Gastrocnemius medialis (tissue), 4 donors: ENCODE measurements around the gene ASS1.

Source experiments
- CTCF ChIP-seq, 5 experiments: fragments of 450-650 bp in 3 of 5; fragments of 200-600 bp in 2 of 5; sonication (generic) in 2 of 5; IDR thresholded peaks in 4 of 5; conservative IDR thresholded peaks in 1 of 5; 1 replicate in 4 of 5; 2 replicates in 1 of 5; pipeline ENCODE4 v1.5.1; 2016 to 2019; ENCODE audit warnings: antibody characterized with exemption in 5 of 5, mild to moderate bottlenecking in 3 of 5, moderate library complexity in 3 of 5
- POLR2A ChIP-seq, 2 donors: fragments of 450-650 bp; IDR thresholded peaks; one replicate each; pipeline ENCODE4 v1.6.1; 2017; ENCODE audit warnings: antibody characterized with exemption in 2 of 2, mild to moderate bottlenecking in 2 of 2, moderate library complexity in 2 of 2

GRCh38 chr9:130432362-130432761, 12.4 kb upstream of the ASS1 start:
- TF ChIP-seq CTCF (IDR thresholded peaks at IDR 0.05 in 4 of 5, conservative IDR thresholded peaks at IDR 0.05 in 1 of 5), result no peak
- no peak for TF ChIP-seq POLR2A (IDR thresholded peaks at IDR 0.05)
